ENCODE measurements around the gene GPER1. TPM values are rescaled to one million over a fixed set of nuclear protein-coding genes. Genes with fewer than 3 reads are reported as not detected.
"Not testable (repeated sequence)": the region's sequence is repeated elsewhere in the genome, so short reads cannot be mapped to it uniquely, and the experiment has no call there.

The GPER1 gene
- polyA plus RNA-seq, 4 donors, result 5.9 to 8.1 (median 6.4) TPM

DNA sequence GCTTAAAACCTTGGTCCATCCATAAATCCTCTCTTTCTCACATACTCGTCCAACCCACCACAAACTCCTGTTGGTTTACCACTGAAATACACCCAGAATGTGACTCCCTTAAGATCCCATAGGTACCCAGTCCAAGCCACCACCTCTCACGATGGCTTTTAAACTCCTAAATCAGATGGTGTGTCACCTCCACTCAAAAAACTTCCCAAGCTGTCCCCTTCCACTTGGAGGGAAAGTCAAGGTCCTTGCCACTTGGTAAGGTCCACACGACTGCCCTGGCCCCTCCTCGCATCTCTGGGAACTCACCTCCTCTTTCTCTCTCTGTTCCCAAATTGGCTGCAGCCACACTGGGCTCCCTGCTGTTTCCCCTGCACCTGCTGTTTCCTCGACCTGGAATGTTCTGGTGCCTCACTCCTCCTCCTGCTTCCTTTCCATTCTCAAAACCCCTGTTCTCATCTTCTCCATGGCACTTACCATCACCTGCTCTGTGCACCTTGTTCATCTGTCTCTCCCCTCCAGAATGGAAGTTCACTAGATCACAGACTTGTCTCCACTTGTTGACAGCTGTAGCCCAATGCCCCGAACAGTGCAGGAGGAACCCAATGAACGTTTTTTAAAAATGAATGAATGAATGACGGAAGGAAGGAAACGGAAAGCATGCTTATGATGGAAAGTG lies 49.1 kb downstream of the GPER1 start:
- DNase-seq (ENCODE audit: low read depth in 4 of 4, low spot score in 3 of 4), result no peak

DNA sequence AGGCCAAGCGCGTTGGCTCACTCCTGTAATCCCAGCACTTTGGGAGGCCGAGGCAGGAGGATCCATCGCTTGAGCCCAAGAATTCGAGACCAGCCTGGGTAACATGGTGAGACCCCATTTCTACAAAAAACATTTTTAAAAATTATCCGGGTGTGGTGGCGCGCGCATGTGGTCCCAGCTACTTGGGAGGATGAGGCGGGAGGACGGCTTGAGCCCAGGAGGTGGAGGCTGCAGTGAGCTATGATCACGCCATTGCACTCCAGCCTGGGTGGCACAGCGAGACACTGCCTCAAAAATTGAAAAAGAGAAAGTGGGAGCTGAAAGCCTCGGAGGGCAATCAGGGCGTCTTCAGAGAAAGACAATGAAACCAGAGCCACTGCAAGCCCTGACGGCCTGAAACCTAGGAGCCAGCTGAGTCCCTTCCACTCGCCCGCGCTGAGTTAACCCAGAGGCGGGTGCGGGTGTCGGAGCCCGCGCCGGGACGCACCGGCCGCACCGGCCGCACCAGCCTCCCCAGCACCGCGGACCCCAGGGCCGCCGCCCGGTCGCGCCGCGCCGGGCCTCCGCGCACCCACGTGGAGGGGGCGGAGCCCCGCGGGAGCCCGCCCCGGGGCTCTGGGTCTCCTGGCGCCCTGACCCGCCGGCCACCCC lies 49.7 kb downstream of the GPER1 start:
- DNase-seq (ENCODE audit: low read depth in 4 of 4, low spot score in 3 of 4), result no peak

DNA sequence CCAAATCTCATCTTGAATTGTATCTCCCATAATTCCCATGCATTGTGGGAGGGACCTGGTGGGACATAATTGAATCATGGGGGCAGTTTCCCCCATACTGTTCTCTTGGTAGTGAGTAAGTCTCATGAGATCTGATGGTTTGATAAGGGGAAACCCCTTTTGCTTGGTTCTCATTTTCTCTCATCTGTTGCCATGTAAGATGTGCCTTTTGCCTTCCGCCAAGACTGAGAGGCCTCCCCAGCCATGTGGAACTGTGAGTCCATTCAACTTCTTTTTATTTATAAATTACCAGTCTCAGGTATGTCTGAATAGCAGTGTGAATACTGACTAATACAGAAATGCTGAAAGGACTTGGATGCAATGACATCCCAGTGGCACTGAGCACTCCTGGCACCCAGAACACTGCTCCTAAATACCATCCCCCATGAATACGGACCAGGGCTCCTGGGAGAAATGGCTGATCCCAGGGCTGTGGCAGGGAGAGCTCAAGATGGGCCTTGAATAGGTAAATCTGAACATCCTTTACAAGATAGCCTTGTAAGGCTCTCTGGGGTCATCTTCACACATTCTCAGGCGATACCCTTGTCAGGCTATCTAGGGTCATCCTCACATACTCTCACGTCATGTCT lies 52.7 kb downstream of the GPER1 start:
- DNase-seq (ENCODE audit: low read depth in 4 of 4, low spot score in 3 of 4), result no peak

DNA sequence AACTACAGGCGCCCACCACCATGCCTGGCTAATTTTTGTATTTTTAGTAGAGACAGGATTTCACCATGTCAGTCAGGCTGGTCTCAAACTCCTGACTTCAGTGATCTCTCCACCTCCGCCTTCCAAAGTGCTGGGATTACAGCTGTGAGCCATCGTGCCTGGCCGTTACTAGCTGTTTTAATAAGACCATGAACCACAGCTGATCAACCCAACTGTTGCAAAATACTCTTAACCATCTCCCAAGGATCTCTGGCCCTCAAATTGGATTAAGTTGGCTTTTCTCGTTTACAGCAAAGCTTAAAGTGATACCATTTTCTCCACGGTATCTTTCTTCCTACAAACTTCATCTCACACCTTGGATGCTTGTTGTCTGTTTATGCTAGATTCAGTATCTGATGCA lies 53.7 kb downstream of the GPER1 start:
- no peak for DNase-seq (ENCODE audit: low read depth in 4 of 4, low spot score in 3 of 4)

DNA sequence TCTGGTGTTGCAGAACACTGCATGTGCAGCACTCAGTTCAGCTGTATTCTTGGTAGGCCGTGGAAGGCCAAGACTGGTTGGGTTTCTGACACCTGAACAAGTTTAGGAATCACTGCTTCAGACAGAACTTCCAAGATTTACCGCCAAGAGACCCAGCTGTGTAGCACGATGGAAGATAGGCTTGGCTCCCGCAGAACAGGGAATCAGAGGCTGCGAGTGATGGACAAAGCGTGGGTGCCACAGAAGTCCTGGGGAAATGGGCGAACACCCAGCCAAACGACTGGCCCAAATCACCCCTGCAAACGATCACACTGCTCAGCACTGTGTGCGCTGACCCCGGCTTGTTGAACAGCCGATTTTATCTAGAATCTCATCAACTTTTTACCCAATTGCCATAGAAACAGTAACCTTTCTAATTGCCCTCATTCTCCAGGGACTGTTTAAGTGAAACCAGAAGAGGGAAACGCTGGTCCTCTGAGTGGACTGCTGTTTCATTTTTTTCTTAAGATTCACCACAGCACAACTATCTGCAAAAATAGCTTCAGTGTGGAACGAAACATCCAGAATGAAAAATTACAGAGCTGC lies 54.2 kb downstream of the GPER1 start:
- no peak for DNase-seq (ENCODE audit: low read depth in 4 of 4, low spot score in 3 of 4)

DNA sequence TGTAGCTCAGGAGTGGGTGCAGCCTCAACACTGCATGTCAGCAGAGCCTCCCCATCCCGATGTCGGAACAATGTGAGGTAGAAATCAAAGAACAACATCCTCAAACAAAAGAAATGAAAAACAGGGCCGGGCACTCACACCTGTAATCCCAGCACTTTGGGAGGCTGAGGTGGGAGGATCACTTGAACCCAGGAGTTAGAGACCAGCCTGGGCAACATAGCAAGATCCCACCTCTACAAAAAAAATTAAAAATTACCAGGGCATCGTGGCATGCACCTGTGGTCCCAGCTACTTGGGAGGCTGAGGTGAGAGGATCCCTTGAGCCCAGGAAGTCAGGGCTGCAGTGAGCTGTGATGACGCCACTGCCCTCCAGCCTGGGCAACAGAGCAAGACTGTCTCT lies 55.1 kb downstream of the GPER1 start:
- not testable (repeated sequence) for DNase-seq (ENCODE audit: low read depth in 4 of 4, low spot score in 3 of 4)

Other genes starting within 250 kb of the GPER1 start
- gene GET4, start 211.6 kb upstream of the GPER1 start, polyA plus RNA-seq (ENCODE audit: insufficient read length in 4 of 4), result 10 to 100 TPM; 33.2 to 47.4 (median 39.0) TPM
- gene ADAP1, start 133.4 kb upstream of the GPER1 start, polyA plus RNA-seq (ENCODE audit: insufficient read length in 4 of 4), result 10 to 100 TPM; 14.6 to 18.2 (median 15.1) TPM
- gene COX19, start 112.6 kb upstream of the GPER1 start, polyA plus RNA-seq (ENCODE audit: insufficient read length in 4 of 4), result 10 to 100 TPM; 11.8 to 13.3 (median 12.1) TPM
- 1 to 10 TPM; 1.2 to 4.0 (median 2.5) TPM for gene CYP2W1, start 104.9 kb upstream of the GPER1 start, polyA plus RNA-seq (ENCODE audit: insufficient read length in 4 of 4)
- 1 to 10 TPM; 3.0 to 5.4 (median 3.4) TPM for gene GPR146, start 43.6 kb upstream of the GPER1 start, polyA plus RNA-seq (ENCODE audit: insufficient read length in 4 of 4)
- gene ZFAND2A, start 72.1 kb downstream of the GPER1 start, polyA plus RNA-seq (ENCODE audit: insufficient read length in 4 of 4), result 10 to 100 TPM; 18.4 to 27.2 (median 23.6) TPM
- 10 to 100 TPM in 2 of 4 donors, 1 to 10 TPM in 2; 6.5 to 14.9 (median 9.9) TPM for gene UNCX, start 144.8 kb downstream of the GPER1 start, polyA plus RNA-seq (ENCODE audit: insufficient read length in 4 of 4)